ENCODE results near the gene GZMB. TPM values are rescaled to one million over a fixed set of nuclear protein-coding genes. Genes with fewer than 3 reads are reported as not detected.
A peak's percentile ranks its signal among the peaks of the same experiment; 100 is the strongest.

Gene GZMB
- total and polyA plus RNA-seq, 10 donors, result 6.3 to 25.4 (median 15.3) TPM

DNA sequence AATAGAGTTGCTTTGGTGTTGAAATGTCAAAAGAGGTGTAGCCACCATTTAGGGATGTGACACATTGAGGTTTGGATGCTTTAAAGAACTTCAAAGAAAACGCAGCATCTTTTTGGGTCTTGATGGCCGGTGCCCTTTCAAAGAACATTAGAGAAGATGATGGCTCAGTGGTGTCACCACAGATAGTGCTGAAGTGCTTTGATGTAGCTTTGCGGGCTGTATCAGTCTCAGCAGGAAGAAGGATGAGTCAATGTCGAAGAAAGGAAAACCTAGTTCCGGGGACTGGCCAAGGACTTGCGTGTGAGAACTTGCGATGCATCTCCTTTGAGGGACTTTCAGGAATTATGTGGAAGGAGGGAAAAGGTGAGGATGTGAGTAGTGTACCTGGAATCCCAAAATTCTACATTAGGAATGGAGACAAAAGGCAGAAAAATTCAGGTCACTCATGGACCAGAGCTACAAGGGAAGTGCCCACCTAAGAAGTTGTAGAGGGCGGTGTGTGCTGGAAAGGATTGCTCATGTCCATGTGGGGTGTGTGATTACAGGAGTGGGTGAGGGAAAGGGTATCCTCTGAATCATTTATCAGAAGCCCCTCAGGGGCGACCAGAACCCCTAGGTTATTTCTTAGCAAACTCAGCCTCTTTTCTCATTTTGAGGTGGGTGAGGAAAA lies 39.7 kb upstream of the GZMB start:
- Histone ChIP-seq H3K27ac (peak overlapping the region; percentile 39 to 89 (median 78)), H3K4me1 (peaks cover 23 to 62% (median 35%) of the 10 kb centered on the region in 6 donors), H3K27me3 (replicated peaks in 1 of 7) (no peaks in the 10 kb centered on the region), H3K4me3 (peak overlapping the region in 2 of 8 donors; percentile 1 to 52), H3K9me3 (no peaks in the 10 kb centered on the region), H3K36me3 (no peaks in the 10 kb centered on the region)
- DNase-seq, result no peak
- TF ChIP-seq, protein P1, sequence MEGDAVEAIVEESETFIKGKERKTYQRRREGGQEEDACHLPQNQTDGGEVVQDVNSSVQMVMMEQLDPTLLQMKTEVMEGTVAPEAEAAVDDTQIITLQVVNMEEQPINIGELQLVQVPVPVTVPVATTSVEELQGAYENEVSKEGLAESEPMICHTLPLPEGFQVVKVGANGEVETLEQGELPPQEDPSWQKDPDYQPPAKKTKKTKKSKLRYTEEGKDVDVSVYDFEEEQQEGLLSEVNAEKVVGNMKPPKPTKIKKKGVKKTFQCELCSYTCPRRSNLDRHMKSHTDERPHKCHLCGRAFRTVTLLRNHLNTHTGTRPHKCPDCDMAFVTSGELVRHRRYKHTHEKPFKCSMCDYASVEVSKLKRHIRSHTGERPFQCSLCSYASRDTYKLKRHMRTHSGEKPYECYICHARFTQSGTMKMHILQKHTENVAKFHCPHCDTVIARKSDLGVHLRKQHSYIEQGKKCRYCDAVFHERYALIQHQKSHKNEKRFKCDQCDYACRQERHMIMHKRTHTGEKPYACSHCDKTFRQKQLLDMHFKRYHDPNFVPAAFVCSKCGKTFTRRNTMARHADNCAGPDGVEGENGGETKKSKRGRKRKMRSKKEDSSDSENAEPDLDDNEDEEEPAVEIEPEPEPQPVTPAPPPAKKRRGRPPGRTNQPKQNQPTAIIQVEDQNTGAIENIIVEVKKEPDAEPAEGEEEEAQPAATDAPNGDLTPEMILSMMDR (IDR thresholded peaks at IDR 0.05 in 8 of 11, conservative IDR thresholded peaks at IDR 0.05 in 3 of 11), result no peak
- TF ChIP-seq POLR2A (IDR thresholded peaks at IDR 0.05) (no peak), POLR2AphosphoS5 (IDR thresholded peaks at IDR 0.05) (peak in 1 of 3 donors; percentile 22)
- intact Hi-C loops (cut with DNase I; ENCODE audit: low total_unique reads), result no loop called here
- WGBS, 5 donors, result 29 to 34% (median 30%) methylated on average over 9 of the region's 9 CpGs

DNA sequence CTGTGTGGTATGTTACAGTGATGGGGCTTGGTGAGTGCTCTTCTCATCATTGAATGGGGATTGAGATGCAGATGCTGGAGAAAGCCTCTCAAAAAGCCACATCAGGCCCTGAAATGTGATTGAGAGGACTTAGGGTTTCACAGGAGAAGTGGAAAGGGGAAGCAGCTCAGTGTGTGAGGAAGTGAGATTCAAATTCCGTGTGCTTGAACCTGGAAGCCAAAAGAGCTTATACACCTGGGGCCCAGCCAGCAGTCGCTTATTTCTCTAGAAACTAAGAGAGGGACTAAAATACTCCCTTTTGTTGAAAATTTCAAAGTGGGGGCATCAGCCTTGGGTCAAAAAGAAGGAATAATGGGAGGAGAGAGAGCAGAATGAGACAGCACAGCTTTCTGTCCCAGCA lies 39.1 kb upstream of the GZMB start:
- peaks cover 23 to 56% (median 31%) of the 10 kb centered on the region in 6 donors for H3K4me1 ChIP-seq
- H3K4me3 ChIP-seq, result peak overlapping the region in 1 of 8 donors; percentile 52
- intact Hi-C loops (cut with DNase I; ENCODE audit: low total_unique reads), result no loop called here
- no peaks in the 10 kb centered on the region for H3K9me3 ChIP-seq
- whole genome bisulfite sequencing, 5 donors, result 25 to 43% (median 28%) methylated on average over 2 of the region's 2 CpGs
- no peaks in the 10 kb centered on the region for H3K36me3 ChIP-seq
- no peak for DNase-seq
- H3K27me3 ChIP-seq (replicated peaks in 1 of 7), result no peaks in the 10 kb centered on the region
- peak overlapping the region; percentile 39 to 89 (median 78) for H3K27ac ChIP-seq
- TF ChIP-seq, protein P1 (IDR thresholded peaks at IDR 0.05 in 8 of 11, conservative IDR thresholded peaks at IDR 0.05 in 3 of 11), result no peak
- TF ChIP-seq POLR2A (IDR thresholded peaks at IDR 0.05), result no peak
- no peak for TF ChIP-seq POLR2AphosphoS5 (IDR thresholded peaks at IDR 0.05)

- H3K4me1 ChIP-seq, result peaks cover 23 to 50% (median 36%) of the 10 kb centered on the region in 6 donors
- intact Hi-C loops (cut with DNase I; ENCODE audit: low total_unique reads), result no loop called here
- no peaks in the 10 kb centered on the region for H3K9me3 ChIP-seq
- no peak for DNase-seq
- H3K4me3 ChIP-seq, result no peak overlapping the region
- TF ChIP-seq, protein P1 (IDR thresholded peaks at IDR 0.05 in 8 of 11, conservative IDR thresholded peaks at IDR 0.05 in 3 of 11), result no peak
- TF ChIP-seq POLR2AphosphoS5 (IDR thresholded peaks at IDR 0.05), result no peak
- no peak for TF ChIP-seq POLR2A (IDR thresholded peaks at IDR 0.05)
- no peaks in the 10 kb centered on the region for H3K27me3 ChIP-seq (replicated peaks in 1 of 7)
- peak overlapping the region in 1 of 8 donors; percentile 1 for H3K27ac ChIP-seq
- 54 to 74% (median 60%) methylated on average over 1 of the region's 1 CpG for WGBS, 5 donors
- no peaks in the 10 kb centered on the region for H3K36me3 ChIP-seq
These were observed 36.6 kb upstream of the GZMB start for GRCh38 chr14:24670594-24670993.

DNA sequence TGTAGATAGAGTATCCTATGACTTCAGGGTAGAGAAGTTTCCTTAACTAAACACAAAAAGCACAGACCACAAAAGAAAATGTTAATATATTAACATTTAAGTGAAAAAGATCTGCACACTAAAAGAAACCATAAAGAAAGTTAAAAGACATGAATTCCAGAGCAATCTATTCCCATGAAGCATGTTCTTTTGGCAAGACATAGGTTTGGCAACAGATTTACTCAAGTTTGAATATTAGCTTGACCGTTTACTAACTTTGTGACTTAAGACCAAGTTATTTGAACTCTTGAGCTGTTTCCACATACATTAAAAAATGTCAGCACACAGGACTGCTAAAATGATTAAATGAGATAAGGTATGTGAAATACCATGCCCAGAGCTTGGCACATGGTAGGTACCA lies 35.7 kb upstream of the GZMB start:
- H3K4me1 ChIP-seq, result peaks cover 21 to 51% (median 37%) of the 10 kb centered on the region in 6 donors
- no peaks in the 10 kb centered on the region for H3K36me3 ChIP-seq
- H3K9me3 ChIP-seq, result no peaks in the 10 kb centered on the region
- WGBS, 5 donors, result 77 to 91% (median 86%) methylated on average over 1 of the region's 1 CpG
- DNase-seq, result no peak
- intact Hi-C loops (cut with DNase I; ENCODE audit: low total_unique reads), result no loop called here
- no peak overlapping the region for H3K4me3 ChIP-seq
- H3K27me3 ChIP-seq (replicated peaks in 1 of 7), result no peaks in the 10 kb centered on the region
- TF ChIP-seq POLR2A (IDR thresholded peaks at IDR 0.05), result no peak
- H3K27ac ChIP-seq, result no peak overlapping the region

Measured in spleen (tissue), 11 donors.